CD4-positive, alpha-beta T cell treated with Interleukin-21 for 1 hour (primary cell): ENCODE data around the gene BTBD10.

ENCODE experiments used
- DNase-seq: peaks from one replicate; pipeline ENCODE4 v3.0.0-alpha.2; 2020

The BTBD10 gene

GRCh38 chr11:13462901-13463778 is at the start of gene BTBD10:
BTBD10 (minus strand) TSS chr11:13463222; CDS start chr11:13445124, 18,098 bp downstream.
- DNase-seq: peak; percentile 96

- DNase-seq: no peak
Measured at GRCh38 chr11:13503393-13503792, 40.4 kb upstream of the BTBD10 start.

- DNase-seq: no peak
Measured at GRCh38 chr11:13502492-13502891, 39.5 kb upstream of the BTBD10 start.

GRCh38 chr11:13495929-13496328 is 32.9 kb upstream of the BTBD10 start, which contains the start of gene PTH:
PTH (minus strand) TSS chr11:13495997; CDS start chr11:13492855, 3,142 bp downstream.
- DNase-seq: no peak

GRCh38 chr11:13494051-13494450 is 31.0 kb upstream of the BTBD10 start:
- no peak for DNase-seq

- DNase-seq: peak; percentile 51
Measured at GRCh38 chr11:13487661-13488030, 24.6 kb upstream of the BTBD10 start.

GRCh38 chr11:13486926-13487660 is 24.1 kb upstream of the BTBD10 start:
- peak; percentile 75 for DNase-seq

- DNase-seq: no peak
Measured at GRCh38 chr11:13480198-13480597, 17.2 kb upstream of the BTBD10 start.

GRCh38 chr11:13479688-13480087 is 16.7 kb upstream of the BTBD10 start:
- no peak for DNase-seq

GRCh38 chr11:13475091-13475490 is 12.1 kb upstream of the BTBD10 start:
- no peak for DNase-seq

- no peak for DNase-seq
Measured at GRCh38 chr11:13473013-13473722, 10.1 kb upstream of the BTBD10 start.

- no peak for DNase-seq
Measured at GRCh38 chr11:13468750-13469149, 5.7 kb upstream of the BTBD10 start.

- peak; percentile 39 for DNase-seq
Measured at GRCh38 chr11:13465909-13466371, 2.9 kb upstream of the BTBD10 start.

GRCh38 chr11:13463779-13464290 is 813 bp upstream of the BTBD10 start:
- no peak for DNase-seq

GRCh38 chr11:13462311-13462900 is 616 bp downstream of the BTBD10 start:
- peak; percentile 55 for DNase-seq

GRCh38 chr11:13461291-13461690 is 1.7 kb downstream of the BTBD10 start:
- DNase-seq: no peak

- DNase-seq: no peak
Measured at GRCh38 chr11:13450832-13451397, 12.1 kb downstream of the BTBD10 start.

- no peak for DNase-seq
Measured at GRCh38 chr11:13449522-13449921, 13.5 kb downstream of the BTBD10 start.

GRCh38 chr11:13448876-13449275 is 14.1 kb downstream of the BTBD10 start:
- DNase-seq: no peak

GRCh38 chr11:13446444-13446843 is 16.6 kb downstream of the BTBD10 start:
- DNase-seq: no peak

GRCh38 chr11:13445588-13445987 is 17.4 kb downstream of the BTBD10 start:
- DNase-seq: no peak
